T-cell (primary cell): ENCODE data around the gene TMEM200C. TPM values are rescaled to one million over a fixed set of nuclear protein-coding genes. Genes with fewer than 3 reads are reported as not detected.
"Not testable (repeated sequence)": the region's sequence is repeated elsewhere in the genome, so short reads cannot be mapped to it uniquely, and the experiment has no call there.

Source experiments
- ATAC-seq, 4 experiments: fragments of 200-7000 bp in 3 of 4; fragments of 150-1000 bp in 1 of 4; cut with Tn5 transposase; replicated peaks in 1 of 4; 1 replicate in 3 of 4; 2 replicates in 1 of 4; pipeline ENCODE4 v1.10.0; 2021; ENCODE audit warnings: moderate library complexity in 3 of 4, mild to moderate bottlenecking in 2 of 4, moderate number of reproducible peaks in 1 of 4
- CTCF ChIA-PET, 2 donors: fragments of 300-600 bp; sonication (Branson Sonifier 250); formaldehyde crosslinking; loops; one replicate each; lab custom pipeline; 2022; ENCODE audit warnings: antibody characterized with exemption in 2 of 2; lab: Charles Lee
- POLR2A ChIA-PET, 2 donors: fragments of 300-600 bp; sonication (Branson Sonifier 250); formaldehyde crosslinking; loops; one replicate each; lab custom pipeline; 2022; ENCODE audit warnings: antibody characterized with exemption in 2 of 2; lab: Charles Lee
- DNase-seq, 35 experiments: peaks; one replicate each; pipeline versions ENCODE4 v3.0.0 to v3.0.0-alpha.2; 2013 to 2023
- H3K27ac ChIP-seq: one replicate; pipeline ENCODE4 v1.5.1; 2013; ENCODE audit warnings: low read length
- H3K27me3 ChIP-seq, 2 experiments: replicated peaks in 1 of 2; 1 replicate in 1 of 2; 2 replicates in 1 of 2; pipeline versions ENCODE4 v1.6.1 to v1.7.0; 2013; ENCODE audit warnings: low read length in 1 of 2, mixed read lengths in 1 of 2; ENCODE audit not compliant: control insufficient read depth in 2 of 2, insufficient read depth in 2 of 2; ENCODE audit errors: extremely low read depth in 1 of 2
- H3K36me3 ChIP-seq, 2 donors: 1 replicate in 1 of 2; 2 replicates in 1 of 2; pipeline versions ENCODE4 v1.6.1 to v1.7.0; 2013; ENCODE audit warnings: low read length in 1 of 2; ENCODE audit not compliant: control insufficient read depth in 2 of 2, insufficient read depth in 1 of 2; ENCODE audit errors: extremely low read depth in 1 of 2
- H3K4me1 ChIP-seq, 2 experiments: 1 replicate in 1 of 2; 2 replicates in 1 of 2; pipeline versions ENCODE4 v1.6.1 to v1.7.0; 2013; ENCODE audit warnings: low read length in 2 of 2, mixed read lengths in 1 of 2; ENCODE audit not compliant: insufficient read depth in 2 of 2, control insufficient read depth in 1 of 2; ENCODE audit errors: extremely low read depth in 1 of 2
- H3K4me3 ChIP-seq, 2 donors: 1 replicate in 1 of 2; 2 replicates in 1 of 2; pipeline versions ENCODE4 v1.5.1 to v1.7.0; 2013; ENCODE audit warnings: mild to moderate bottlenecking in 2 of 2, low read length in 1 of 2, moderate library complexity in 1 of 2; ENCODE audit not compliant: control insufficient read depth in 1 of 2; ENCODE audit errors: extremely low read depth in 1 of 2
- H3K9me3 ChIP-seq: 2 replicates; pipeline ENCODE4 v1.7.0; 2013
- H3K27ac Mint-ChIP-seq, 2 donors: one replicate each; pipeline ENCODE4 v1.8.0; 2020 to 2021; ENCODE audit warnings: mild to moderate bottlenecking in 2 of 2, mixed read lengths in 2 of 2
- H3K27me3 Mint-ChIP-seq, 2 donors: one replicate each; pipeline ENCODE4 v1.8.0; 2021 to 2022; ENCODE audit warnings: mixed read lengths in 2 of 2
- H3K36me3 Mint-ChIP-seq: one replicate; pipeline ENCODE4 v1.8.0; 2021; ENCODE audit warnings: mixed read lengths
- H3K4me1 Mint-ChIP-seq, 3 donors: one replicate each; pipeline ENCODE4 v1.8.0; 2020 to 2022; ENCODE audit warnings: mixed read lengths in 3 of 3, mild to moderate bottlenecking in 1 of 3
- H3K4me3 Mint-ChIP-seq, 3 donors: one replicate each; pipeline ENCODE4 v1.8.0; 2020 to 2022; ENCODE audit warnings: mild to moderate bottlenecking in 3 of 3, mixed read lengths in 3 of 3, moderate library complexity in 3 of 3
- H3K9me3 Mint-ChIP-seq, 3 donors: one replicate each; pipeline ENCODE4 v1.8.0; 2020 to 2022; ENCODE audit warnings: mixed read lengths in 3 of 3
- whole genome bisulfite sequencing: methylation state at CpG from one replicate; pipeline ENCODE4 v1.1.5; 2013; ENCODE audit warnings: missing lambda C conversion rate; ENCODE audit not compliant: insufficient coverage; 5-methylcytosine and 5-hydroxymethylcytosine counted together
- total RNA-seq, 35 experiments: library from RNA in 6 of 35; stranded (reverse) in 6 of 35; fragments of 120-200 nt in 1 of 35; gene quantifications; one replicate each; pipeline versions ENCODE4 v1.2.1 to v1.2.4 and lab custom pipeline; 2013 to 2026

The TMEM200C gene
- total RNA-seq, 5 donors from 2014 or later (not counting 1 experiment from before 2014, with no cell fraction given): not detected

- WGBS: 63% methylated on average over 3 of the region's 3 CpGs
- no peak for DNase-seq
- ATAC-seq: no peak
- ChIA-PET POLR2A (no interaction called here), CTCF (interaction anchor here in 1 of 2 donors (0.6 kb wide), 1 partner anchor 1276 kb away, joined by 3 read pairs; no protein-coding TSS in a partner anchor)
- Mint-ChIP-seq H3K4me3 (no peak overlapping the region), H3K36me3 (no peaks in the 10 kb centered on the region), H3K4me1 (no peaks in the 10 kb centered on the region), H3K27me3 (peaks cover 1 to 8% of the 10 kb centered on the region in 2 donors), H3K27ac (no peak overlapping the region), H3K9me3 (peaks cover 0 to 4% (median 0%) of the 10 kb centered on the region in 3 donors)
- Histone ChIP-seq H3K36me3 (no peaks in the 10 kb centered on the region), H3K9me3 (no peaks in the 10 kb centered on the region), H3K27ac (no peak overlapping the region), H3K4me3 (no peak overlapping the region), H3K4me1 (no peaks in the 10 kb centered on the region), H3K27me3 (no peaks in the 10 kb centered on the region)
Observed at GRCh38 chr18:5872886-5873285, 22.4 kb downstream of the TMEM200C start.

DNA sequence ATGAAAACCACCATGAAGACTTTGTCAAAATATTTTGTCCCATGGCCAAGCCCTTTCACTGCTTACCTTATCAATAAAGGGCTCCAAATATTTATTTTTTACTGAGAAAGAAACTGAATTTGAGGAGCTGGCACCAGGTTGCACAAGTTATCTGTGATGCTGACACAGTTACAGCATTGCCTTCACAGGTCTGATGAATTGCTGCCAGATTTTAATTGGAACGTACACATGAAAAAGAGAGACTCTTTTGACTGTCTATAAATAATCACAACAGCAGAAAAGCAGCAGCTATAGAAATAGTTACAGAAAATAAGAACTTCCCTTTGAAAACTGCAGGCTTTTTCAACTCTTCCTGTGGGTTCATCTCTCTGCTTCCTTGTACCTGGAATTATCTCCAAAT is 23.9 kb downstream of the TMEM200C start:
- ChIA-PET CTCF (no interaction called here), POLR2A (no interaction called here)
- Histone ChIP-seq H3K4me3 (no peak overlapping the region), H3K27me3 (no peaks in the 10 kb centered on the region), H3K27ac (no peak overlapping the region), H3K9me3 (no peaks in the 10 kb centered on the region), H3K36me3 (no peaks in the 10 kb centered on the region), H3K4me1 (no peaks in the 10 kb centered on the region)
- no peak overlapping the region for H3K4me3 Mint-ChIP-seq
- H3K27me3 Mint-ChIP-seq: peaks cover 2 to 10% of the 10 kb centered on the region in 2 donors
- peaks cover 0 to under 1% (median 0%) of the 10 kb centered on the region in 3 donors for H3K9me3 Mint-ChIP-seq
- DNase-seq: no peak
- ATAC-seq: no peak
- WGBS: 83% methylated on average over 1 of the region's 1 CpG
- H3K36me3 Mint-ChIP-seq: no peaks in the 10 kb centered on the region
- no peaks in the 10 kb centered on the region for H3K4me1 Mint-ChIP-seq
- H3K27ac Mint-ChIP-seq: no peak overlapping the region

DNA sequence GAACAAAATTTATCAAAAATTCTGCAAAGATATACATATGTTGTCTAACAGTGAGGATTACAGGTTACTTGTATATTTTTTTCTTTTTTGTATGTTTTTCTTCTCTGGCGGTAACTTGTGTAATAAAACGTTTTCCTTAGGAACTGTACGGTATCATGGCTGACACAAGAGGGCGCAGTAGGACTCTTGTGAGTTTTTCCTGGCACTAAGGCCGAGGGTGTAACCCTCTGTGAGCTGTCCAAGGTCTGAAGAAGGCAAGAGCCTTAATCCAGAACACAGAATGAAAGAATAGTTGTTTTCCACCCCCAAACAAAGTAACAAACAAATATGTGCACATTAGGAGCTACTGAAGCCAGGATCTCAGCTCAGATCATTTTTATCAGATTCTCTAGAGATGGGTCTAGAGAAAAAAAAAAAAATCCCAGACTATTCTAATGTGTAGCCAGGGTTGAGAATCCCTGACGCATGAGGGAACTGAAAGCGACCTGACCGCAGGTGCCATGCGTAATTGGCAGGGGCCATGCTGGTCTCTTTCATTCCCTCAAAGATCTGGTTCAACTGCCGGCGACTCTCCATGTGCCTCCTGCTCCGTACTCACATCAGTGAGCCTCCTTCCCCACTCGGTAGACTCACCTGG is 27.0 kb downstream of the TMEM200C start:
- 54% methylated on average over 8 of the region's 13 CpGs for WGBS
- Histone ChIP-seq H3K4me3 (no peak overlapping the region), H3K4me1 (no peaks in the 10 kb centered on the region), H3K27me3 (no peaks in the 10 kb centered on the region), H3K36me3 (no peaks in the 10 kb centered on the region), H3K9me3 (no peaks in the 10 kb centered on the region), H3K27ac (no peak overlapping the region)
- POLR2A ChIA-PET: no interaction called here
- H3K4me1 Mint-ChIP-seq: no peaks in the 10 kb centered on the region
- H3K27ac Mint-ChIP-seq: no peak overlapping the region
- H3K27me3 Mint-ChIP-seq: peaks cover 4 to 6% of the 10 kb centered on the region in 2 donors
- H3K36me3 Mint-ChIP-seq: no peaks in the 10 kb centered on the region
- CTCF ChIA-PET: no interaction called here
- no peak overlapping the region for H3K4me3 Mint-ChIP-seq
- DNase-seq (peak in 2 of 35 experiments; percentile 2 to 21), ATAC-seq (no peak)
- peaks cover 0 to 2% (median 0%) of the 10 kb centered on the region in 3 donors for H3K9me3 Mint-ChIP-seq

DNA sequence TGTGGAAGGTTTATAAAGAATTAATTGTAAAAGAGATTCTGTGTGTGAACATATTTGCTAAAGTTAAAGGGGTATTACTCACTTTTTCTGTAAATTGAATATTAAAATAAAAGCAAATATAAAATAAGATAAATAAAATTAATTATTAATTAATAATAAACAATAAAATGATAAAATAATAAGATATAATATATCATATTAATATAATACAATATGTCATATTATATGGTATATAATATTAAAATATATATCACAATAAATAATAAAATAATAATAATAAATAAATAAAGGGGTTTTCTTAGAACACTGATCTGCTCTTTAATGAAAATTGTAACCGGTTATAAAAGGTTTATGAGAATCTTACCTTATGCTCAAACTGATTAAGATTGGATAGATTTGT is 29.8 kb downstream of the TMEM200C start:
- CTCF ChIA-PET: no interaction called here
- Histone ChIP-seq H3K27me3 (no peaks in the 10 kb centered on the region), H3K4me1 (no peaks in the 10 kb centered on the region), H3K27ac (no peak overlapping the region), H3K4me3 (no peak overlapping the region), H3K36me3 (no peaks in the 10 kb centered on the region), H3K9me3 (no peaks in the 10 kb centered on the region)
- ATAC-seq (no peak), DNase-seq (no peak)
- H3K4me1 Mint-ChIP-seq: no peaks in the 10 kb centered on the region
- WGBS: no CpG with 5 or more reads among the region's 1 CpG
- H3K27me3 Mint-ChIP-seq: peaks cover 6 to 17% of the 10 kb centered on the region in 2 donors
- H3K36me3 Mint-ChIP-seq: no peaks in the 10 kb centered on the region
- no peak overlapping the region for H3K4me3 Mint-ChIP-seq
- POLR2A ChIA-PET: no interaction called here
- H3K27ac Mint-ChIP-seq: no peak overlapping the region
- peaks cover 5 to 10% (median 10%) of the 10 kb centered on the region in 3 donors for H3K9me3 Mint-ChIP-seq

- WGBS: no CpG with 5 or more reads among the region's 1 CpG
- POLR2A ChIA-PET, H3K27ac Mint-ChIP-seq: not testable (repeated sequence)
Observed at GRCh38 chr18:5862127-5862526, 33.2 kb downstream of the TMEM200C start.

DNA sequence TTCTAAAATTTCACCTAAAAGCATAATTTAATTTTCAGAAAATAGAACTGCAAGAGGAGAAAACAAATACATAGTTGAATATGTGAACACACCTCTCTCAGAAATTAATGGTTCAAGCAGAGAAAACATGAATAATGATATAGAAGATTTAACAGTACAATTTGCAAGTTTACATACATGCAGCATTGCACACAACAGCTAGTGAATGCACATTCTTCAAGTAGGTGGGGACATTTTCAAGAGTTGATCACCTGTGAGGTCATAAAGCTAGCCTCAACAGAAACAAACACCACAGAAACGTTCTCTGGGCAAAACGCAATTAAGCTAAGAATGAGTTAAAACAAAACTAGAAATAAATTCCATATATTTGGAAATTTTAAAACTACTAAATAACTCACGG is 38.1 kb downstream of the TMEM200C start:
- Histone ChIP-seq H3K9me3 (no peaks in the 10 kb centered on the region), H3K4me3 (no peak overlapping the region), H3K27ac (no peak overlapping the region), H3K36me3 (no peaks in the 10 kb centered on the region), H3K27me3 (no peaks in the 10 kb centered on the region), H3K4me1 (no peaks in the 10 kb centered on the region)
- ChIA-PET POLR2A (no interaction called here), CTCF (no interaction called here)
- Mint-ChIP-seq H3K36me3 (no peaks in the 10 kb centered on the region), H3K9me3 (peaks cover 0 to 7% (median 6%) of the 10 kb centered on the region in 3 donors), H3K4me3 (no peak overlapping the region), H3K27me3 (peaks cover 10 to 16% of the 10 kb centered on the region in 2 donors), H3K27ac (no peak overlapping the region), H3K4me1 (no peaks in the 10 kb centered on the region)
- DNase-seq (no peak), ATAC-seq (no peak)
- WGBS: no CpG with 5 or more reads among the region's 3 CpGs

More at GRCh38 chr18:5862127-5862526, 33.2 kb downstream of the TMEM200C start:
- H3K4me3 Mint-ChIP-seq, DNase-seq, H3K9me3 ChIP-seq, H3K27me3 ChIP-seq, H3K4me3 ChIP-seq, ATAC-seq, H3K4me1 ChIP-seq, H3K36me3 ChIP-seq, H3K4me1 Mint-ChIP-seq, H3K36me3 Mint-ChIP-seq, CTCF ChIA-PET, H3K27ac ChIP-seq: not testable (repeated sequence)
- peaks cover 4 to 19% of the 10 kb centered on the region in 2 donors for H3K27me3 Mint-ChIP-seq
- peaks cover 10 to 13% (median 11%) of the 10 kb centered on the region in 3 donors for H3K9me3 Mint-ChIP-seq
